D721Med (cell line): ENCODE data around the gene GRIA3.
"Not testable (repeated sequence)": the region's sequence is repeated elsewhere in the genome, so short reads cannot be mapped to it uniquely, and the experiment has no call there.

ENCODE experiments used
- DNase-seq: peaks from one replicate; pipeline ENCODE4 v3.0.0; 2011; ENCODE audit warnings: low spot score; ENCODE audit not compliant: insufficient read length
- FAIRE-seq: peaks from 2 replicates; lab custom pipeline; 2011; peaks lifted over from hg19 to GRCh38; lab: Jason Lieb, UNC
- CTCF ChIP-seq: IDR thresholded peaks from 2 replicates; pipeline ENCODE4 v1.5.1; 2012; ENCODE audit warnings: mild to moderate bottlenecking, control low read depth; ENCODE audit not compliant: insufficient read depth; ENCODE audit errors: missing control alignments

GRIA3 gene

DNA sequence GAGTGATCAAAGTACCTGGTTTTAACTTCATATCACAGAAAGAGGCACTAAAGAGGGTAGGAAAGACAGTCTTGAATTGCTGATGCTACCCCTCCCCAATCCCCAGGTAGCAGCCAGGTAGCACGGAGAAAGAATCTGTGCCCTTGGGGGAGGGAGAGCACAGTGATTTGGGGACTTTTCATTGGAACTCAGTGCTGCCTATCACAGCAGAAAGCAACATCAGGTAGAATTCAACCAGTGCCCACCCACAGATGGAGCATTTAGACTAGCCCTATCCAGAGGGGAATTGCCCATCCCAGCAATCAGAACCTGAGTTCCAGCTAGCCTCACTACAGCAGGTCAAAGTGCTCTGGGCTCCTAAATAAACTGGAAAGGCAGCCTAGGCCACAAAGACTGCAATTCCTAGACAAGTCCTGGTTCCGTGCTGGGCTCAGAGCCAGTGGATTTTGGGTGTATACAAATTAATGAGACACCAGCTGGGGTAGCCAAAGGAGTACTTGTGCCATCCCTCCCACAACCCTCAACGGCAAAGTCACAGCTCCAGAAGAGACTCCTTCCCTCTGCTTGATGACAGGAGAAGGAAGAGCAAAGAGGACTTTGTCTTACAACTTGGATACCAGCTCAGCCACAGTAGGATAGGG, 320.7 kb downstream of the GRIA3 start:
- no peak for TF ChIP-seq CTCF
- DNase-seq (no peak), FAIRE-seq (no peak)

GRCh38 chrX:123513585-123514278, 329.7 kb downstream of the GRIA3 start:
- DNase-seq (no peak), FAIRE-seq (no peak)
- TF ChIP-seq CTCF, result no peak

DNA sequence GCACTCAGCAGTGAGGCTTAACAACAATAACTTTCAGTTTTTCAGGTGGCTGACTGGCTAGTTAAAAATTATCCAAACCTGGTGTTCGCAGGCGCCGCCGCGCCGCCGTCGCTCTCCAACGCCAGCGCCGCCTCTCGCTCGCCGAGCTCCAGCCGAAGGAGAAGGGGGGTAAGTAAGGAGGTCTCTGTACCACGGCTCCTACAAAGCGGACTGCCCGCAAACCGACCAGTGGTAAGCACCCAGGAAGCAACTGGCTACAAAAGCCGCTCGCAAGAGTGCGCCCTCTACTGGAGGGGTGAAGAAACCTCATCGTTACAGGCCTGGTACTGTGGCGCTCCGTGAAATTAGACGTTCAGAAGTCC, 330.2 kb downstream of the GRIA3 start:
- not testable (repeated sequence) for FAIRE-seq, DNase-seq

DNA sequence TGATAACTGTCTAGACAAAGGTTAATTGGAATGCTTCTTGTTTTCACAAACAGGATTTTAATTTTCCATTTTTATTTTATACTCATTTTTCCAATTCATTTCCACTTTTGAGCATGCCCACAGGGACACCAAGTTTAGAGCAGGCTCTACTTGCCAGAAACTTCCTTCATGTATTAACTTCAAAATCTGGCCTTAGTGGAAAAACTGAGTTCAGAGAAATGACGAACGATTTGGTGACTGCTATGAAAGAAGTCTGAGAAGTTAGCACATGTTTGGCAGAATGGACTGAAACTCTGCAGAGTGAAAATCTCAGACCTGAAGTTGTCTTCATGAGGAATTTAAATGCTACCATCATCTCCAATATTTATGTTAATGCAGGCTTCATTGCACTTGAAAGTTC, 334.7 kb downstream of the GRIA3 start:
- FAIRE-seq (no peak), DNase-seq (no peak)
- TF ChIP-seq CTCF, result no peak

GRCh38 chrX:123525123-123525725, 341.1 kb downstream of the GRIA3 start:
- FAIRE-seq (no peak), DNase-seq (no peak)
- no peak for TF ChIP-seq CTCF

DNA sequence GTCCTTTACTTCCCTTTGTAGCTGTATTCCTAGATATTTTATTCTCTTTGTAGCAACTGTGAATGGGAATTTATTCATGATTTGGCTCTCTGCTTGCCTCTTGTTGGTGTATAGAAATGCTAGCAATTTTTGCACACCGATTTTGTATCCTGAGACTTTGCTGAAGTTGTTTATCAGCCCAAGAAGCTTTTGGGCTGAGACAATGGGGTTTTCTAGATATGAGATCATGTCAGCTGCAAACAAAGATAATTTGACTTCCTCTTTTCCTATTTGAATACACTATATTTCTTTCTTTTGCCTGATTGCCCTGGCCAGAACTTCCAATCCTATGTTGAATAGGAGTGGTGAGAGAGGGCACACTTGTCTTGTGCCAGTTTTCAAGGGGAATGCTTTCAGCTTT, 346.6 kb downstream of the GRIA3 start:
- FAIRE-seq, DNase-seq: not testable (repeated sequence)
